ENCODE measurements around the gene AFMID. TPM values are rescaled to one million over a fixed set of nuclear protein-coding genes. Genes with fewer than 3 reads are reported as not detected.

Gene AFMID
- total RNA-seq, 1 experiment from 2014 or later, result 65.8 TPM

DNA sequence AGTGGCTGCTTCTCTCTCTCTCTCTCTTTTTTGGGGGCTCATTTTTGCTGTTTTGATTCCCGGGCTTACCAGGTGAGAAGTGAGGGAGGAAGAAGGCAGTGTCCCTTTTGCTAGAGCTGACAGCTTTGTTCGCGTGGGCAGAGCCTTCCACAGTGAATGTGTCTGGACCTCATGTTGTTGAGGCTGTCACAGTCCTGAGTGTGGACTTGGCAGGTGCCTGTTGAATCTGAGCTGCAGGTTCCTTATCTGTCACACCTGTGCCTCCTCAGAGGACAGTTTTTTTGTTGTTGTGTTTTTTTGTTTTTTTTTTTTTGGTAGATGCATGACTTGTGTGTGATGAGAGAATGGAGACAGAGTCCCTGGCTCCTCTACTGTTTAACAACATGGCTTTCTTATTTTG is 36.6 kb downstream of the AFMID start:
- no peak for TF ChIP-seq FOSL1 (IDR thresholded peaks at IDR 0.05; ENCODE audit: low read depth)
- TF ChIP-seq SRF (IDR thresholded peaks at IDR 0.05; ENCODE audit: low read depth), result no peak
- TF ChIP-seq JUND (IDR thresholded peaks at IDR 0.05), result no peak
- no peak for TF ChIP-seq ELF1 (IDR thresholded peaks at IDR 0.05; ENCODE audit: borderline replicate concordance, low read depth)
- TF ChIP-seq YY1 (IDR thresholded peaks at IDR 0.05; ENCODE audit: extremely low read depth, insufficient replicate concordance, low read depth, low read length), result no peak
- TF ChIP-seq, protein P1, sequence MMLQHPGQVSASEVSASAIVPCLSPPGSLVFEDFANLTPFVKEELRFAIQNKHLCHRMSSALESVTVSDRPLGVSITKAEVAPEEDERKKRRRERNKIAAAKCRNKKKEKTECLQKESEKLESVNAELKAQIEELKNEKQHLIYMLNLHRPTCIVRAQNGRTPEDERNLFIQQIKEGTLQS (IDR thresholded peaks at IDR 0.05), result no peak
- TF ChIP-seq CEBPB (IDR thresholded peaks at IDR 0.05; ENCODE audit: low read depth), result no peak
- no peak for TF ChIP-seq EZH2phosphoT487 (IDR thresholded peaks at IDR 0.05; ENCODE audit: borderline replicate concordance)
- POLR2A ChIA-PET, result no interaction called here
- no peaks in the 10 kb centered on the region for H3K9me2 ChIP-seq (ENCODE audit: insufficient read depth)
- H3K4me3 ChIP-seq (replicated peaks in 1 of 2; ENCODE audit: low read depth in 1 of 2, low read length in 2 of 2), result no peak overlapping the region
- RAD21 ChIA-PET (ENCODE audit: low non-redundant PET in 1 of 2, low total read pairs in 2 of 2, uncharacterized antibody in 2 of 2, unreplicated experiment in 2 of 2), result no interaction called here
- H4K20me1 ChIP-seq (ENCODE audit: insufficient read depth), result no peaks in the 10 kb centered on the region
- no peak overlapping the region for H3K9ac ChIP-seq (ENCODE audit: low read length)
- H3K4me1 ChIP-seq (ENCODE audit: control insufficient read depth in 1 of 2, insufficient read depth in 2 of 2, low read length in 2 of 2), result no peaks in the 10 kb centered on the region
- H3K27ac ChIP-seq (ENCODE audit: low read depth, low read length), result no peak overlapping the region; the same call in 1 of the 2 replicates
- ATAC-seq (no peak), DNase-seq (ENCODE audit: low read depth, low spot score) (no peak)
- H2AFZ ChIP-seq (ENCODE audit: low read depth, low read length, poor library complexity, severe bottlenecking), result no peak overlapping the region
- intact Hi-C loops (cut with micrococcal nuclease), result no loop called here
- no TSS peak for BruUV-seq (replicated peaks)
- H3K36me3 ChIP-seq (ENCODE audit: control insufficient read depth in 1 of 2, insufficient read depth in 2 of 2, low read length in 2 of 2), result peaks cover 42 to 50% of the 10 kb centered on the region in 2 experiments
- CTCF ChIA-PET, result no interaction called here
- H3K79me2 ChIP-seq (ENCODE audit: insufficient read depth, low read length), result peaks cover 31% of the 10 kb centered on the region
- no peaks in the 10 kb centered on the region for H3K27me3 ChIP-seq (ENCODE audit: insufficient read depth, low read length)
- no peak overlapping the region for H3K4me2 ChIP-seq (ENCODE audit: low read length)
- H3K9me3 ChIP-seq (ENCODE audit: control insufficient read depth in 1 of 2, insufficient read depth in 1 of 2, low read depth in 1 of 2, low read length in 2 of 2), result no peaks in the 10 kb centered on the region

DNA sequence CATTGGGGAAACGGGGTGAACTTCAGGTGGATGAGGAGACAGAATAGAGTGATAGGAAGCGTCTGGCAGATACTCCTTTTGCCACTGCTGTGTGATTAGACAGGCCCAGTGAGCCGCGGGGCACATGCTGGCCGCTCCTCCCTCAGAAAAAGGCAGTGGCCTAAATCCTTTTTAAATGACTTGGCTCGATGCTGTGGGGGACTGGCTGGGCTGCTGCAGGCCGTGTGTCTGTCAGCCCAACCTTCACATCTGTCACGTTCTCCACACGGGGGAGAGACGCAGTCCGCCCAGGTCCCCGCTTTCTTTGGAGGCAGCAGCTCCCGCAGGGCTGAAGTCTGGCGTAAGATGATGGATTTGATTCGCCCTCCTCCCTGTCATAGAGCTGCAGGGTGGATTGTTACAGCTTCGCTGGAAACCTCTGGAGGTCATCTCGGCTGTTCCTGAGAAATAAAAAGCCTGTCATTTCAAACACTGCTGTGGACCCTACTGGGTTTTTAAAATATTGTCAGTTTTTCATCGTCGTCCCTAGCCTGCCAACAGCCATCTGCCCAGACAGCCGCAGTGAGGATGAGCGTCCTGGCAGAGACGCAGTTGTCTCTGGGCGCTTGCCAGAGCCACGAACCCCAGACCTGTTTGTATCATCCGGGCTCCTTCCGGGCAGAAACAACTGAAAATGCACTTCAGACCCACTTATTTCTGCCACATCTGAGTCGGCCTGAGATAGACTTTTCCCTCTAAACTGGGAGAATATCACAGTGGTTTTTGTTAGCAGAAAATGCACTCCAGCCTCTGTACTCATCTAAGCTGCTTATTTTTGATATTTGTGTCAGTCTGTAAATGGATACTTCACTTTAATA is 37.3 kb downstream of the AFMID start:
- H3K79me2 ChIP-seq (ENCODE audit: insufficient read depth, low read length), result peaks cover 24% of the 10 kb centered on the region
- no peak overlapping the region for H2AFZ ChIP-seq (ENCODE audit: low read depth, low read length, poor library complexity, severe bottlenecking)
- no peaks in the 10 kb centered on the region for H3K27me3 ChIP-seq (ENCODE audit: insufficient read depth, low read length)
- ChIA-PET POLR2A (interaction anchor here (1.4 kb wide), 1 partner anchor 37 kb away, joined by 4 read pairs; the partner anchor contains the start of genes AFMID and TK1), RAD21 (ENCODE audit: low non-redundant PET in 1 of 2, low total read pairs in 2 of 2, uncharacterized antibody in 2 of 2, unreplicated experiment in 2 of 2) (no interaction called here), CTCF (no interaction called here)
- intact Hi-C loops (cut with micrococcal nuclease), result no loop called here
- H3K4me1 ChIP-seq (ENCODE audit: control insufficient read depth in 1 of 2, insufficient read depth in 2 of 2, low read length in 2 of 2), result no peaks in the 10 kb centered on the region
- no peaks in the 10 kb centered on the region for H4K20me1 ChIP-seq (ENCODE audit: insufficient read depth)
- H3K9me3 ChIP-seq (ENCODE audit: control insufficient read depth in 1 of 2, insufficient read depth in 1 of 2, low read depth in 1 of 2, low read length in 2 of 2), result no peaks in the 10 kb centered on the region
- no peak for DNase-seq (ENCODE audit: low read depth, low spot score)
- no peaks in the 10 kb centered on the region for H3K9me2 ChIP-seq (ENCODE audit: insufficient read depth)
- ATAC-seq, result no peak
- H3K27ac ChIP-seq (ENCODE audit: low read depth, low read length), result no peak overlapping the region
- no TSS peak for BruUV-seq (replicated peaks)
- no peak overlapping the region for H3K9ac ChIP-seq (ENCODE audit: low read length)
- H3K4me2 ChIP-seq (ENCODE audit: low read length), result no peak overlapping the region
- H3K4me3 ChIP-seq (replicated peaks in 1 of 2; ENCODE audit: low read depth in 1 of 2, low read length in 2 of 2), result no peak overlapping the region
- peaks cover 40 to 43% of the 10 kb centered on the region in 2 experiments for H3K36me3 ChIP-seq (ENCODE audit: control insufficient read depth in 1 of 2, insufficient read depth in 2 of 2, low read length in 2 of 2)
- TF ChIP-seq RAD21 (IDR thresholded peaks at IDR 0.05; ENCODE audit: low read depth) (no peak), POLR2AphosphoS5 (IDR thresholded peaks at IDR 0.05; ENCODE audit: low read depth, low read length) (no peak), EGR1 (IDR thresholded peaks at IDR 0.05; ENCODE audit: low read depth) (no peak), EZH2 (IDR thresholded peaks at IDR 0.05) (no peak), CBX3 (IDR thresholded peaks at IDR 0.05; ENCODE audit: low read depth) (no peak), TCF7L2 (IDR thresholded peaks at IDR 0.05; ENCODE audit: borderline replicate concordance, extremely low read depth, insufficient read depth, insufficient read length) (no peak), CEBPB (IDR thresholded peaks at IDR 0.05; ENCODE audit: low read depth) (no peak)
- TF ChIP-seq, protein P1 (IDR thresholded peaks at IDR 0.05), result no peak
- TF ChIP-seq, protein P2, sequence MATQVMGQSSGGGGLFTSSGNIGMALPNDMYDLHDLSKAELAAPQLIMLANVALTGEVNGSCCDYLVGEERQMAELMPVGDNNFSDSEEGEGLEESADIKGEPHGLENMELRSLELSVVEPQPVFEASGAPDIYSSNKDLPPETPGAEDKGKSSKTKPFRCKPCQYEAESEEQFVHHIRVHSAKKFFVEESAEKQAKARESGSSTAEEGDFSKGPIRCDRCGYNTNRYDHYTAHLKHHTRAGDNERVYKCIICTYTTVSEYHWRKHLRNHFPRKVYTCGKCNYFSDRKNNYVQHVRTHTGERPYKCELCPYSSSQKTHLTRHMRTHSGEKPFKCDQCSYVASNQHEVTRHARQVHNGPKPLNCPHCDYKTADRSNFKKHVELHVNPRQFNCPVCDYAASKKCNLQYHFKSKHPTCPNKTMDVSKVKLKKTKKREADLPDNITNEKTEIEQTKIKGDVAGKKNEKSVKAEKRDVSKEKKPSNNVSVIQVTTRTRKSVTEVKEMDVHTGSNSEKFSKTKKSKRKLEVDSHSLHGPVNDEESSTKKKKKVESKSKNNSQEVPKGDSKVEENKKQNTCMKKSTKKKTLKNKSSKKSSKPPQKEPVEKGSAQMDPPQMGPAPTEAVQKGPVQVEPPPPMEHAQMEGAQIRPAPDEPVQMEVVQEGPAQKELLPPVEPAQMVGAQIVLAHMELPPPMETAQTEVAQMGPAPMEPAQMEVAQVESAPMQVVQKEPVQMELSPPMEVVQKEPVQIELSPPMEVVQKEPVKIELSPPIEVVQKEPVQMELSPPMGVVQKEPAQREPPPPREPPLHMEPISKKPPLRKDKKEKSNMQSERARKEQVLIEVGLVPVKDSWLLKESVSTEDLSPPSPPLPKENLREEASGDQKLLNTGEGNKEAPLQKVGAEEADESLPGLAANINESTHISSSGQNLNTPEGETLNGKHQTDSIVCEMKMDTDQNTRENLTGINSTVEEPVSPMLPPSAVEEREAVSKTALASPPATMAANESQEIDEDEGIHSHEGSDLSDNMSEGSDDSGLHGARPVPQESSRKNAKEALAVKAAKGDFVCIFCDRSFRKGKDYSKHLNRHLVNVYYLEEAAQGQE (IDR thresholded peaks at IDR 0.05; ENCODE audit: low read depth), result no peak
- TF ChIP-seq, protein P3, sequence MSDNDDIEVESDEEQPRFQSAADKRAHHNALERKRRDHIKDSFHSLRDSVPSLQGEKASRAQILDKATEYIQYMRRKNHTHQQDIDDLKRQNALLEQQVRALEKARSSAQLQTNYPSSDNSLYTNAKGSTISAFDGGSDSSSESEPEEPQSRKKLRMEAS (IDR thresholded peaks at IDR 0.05), result no peak
